Colonic mucosa (tissue), 4 donors: ENCODE measurements around the gene KNSTRN. TPM values are rescaled to one million over a fixed set of nuclear protein-coding genes. Genes with fewer than 3 reads are reported as not detected.

Experiments used
- DNase-seq: peaks from one replicate; pipeline ENCODE4 v3.0.0-alpha.2; 2020
- H3K27ac ChIP-seq: fragments of 200-600 bp; one replicate; pipeline ENCODE4 v1.8.0; 2021
- H3K27me3 ChIP-seq: fragments of 200-600 bp; one replicate; pipeline ENCODE4 v1.8.0; 2021
- H3K36me3 ChIP-seq: fragments of 200-600 bp; one replicate; pipeline ENCODE4 v1.8.0; 2021
- H3K4me1 ChIP-seq: fragments of 200-600 bp; one replicate; pipeline ENCODE4 v1.8.0; 2021; ENCODE audit warnings: mild to moderate bottlenecking
- H3K4me3 ChIP-seq: fragments of 200-600 bp; one replicate; pipeline ENCODE4 v1.8.0; 2021
- H3K9ac ChIP-seq, 2 donors: one replicate each; pipeline ENCODE4 v1.7.0; 2013; ENCODE audit warnings: control low read depth in 2 of 2, low read depth in 2 of 2, low read length in 2 of 2
- H3K9me3 ChIP-seq: fragments of 200-600 bp; one replicate; pipeline ENCODE4 v1.8.0; 2021
- CTCF ChIP-seq: fragments of 200-600 bp; IDR thresholded peaks from one replicate; pipeline ENCODE4 v1.8.0; 2022; ENCODE audit warnings: antibody characterized with exemption, mild to moderate bottlenecking
- intact Hi-C: fragments of 100-400 bp; cut with DNase I; formaldehyde crosslinking; loops from one replicate; pipeline ENCODE4 v1.14.1; 2022
- total RNA-seq, 2 donors: library from RNA; stranded (reverse); fragmentation: NEBNext Ultra II Directional in 1 of 2; extraction: Animal tissue kit (Norgen Biotek cat#: 25700) in 1 of 2; gene quantifications; one replicate each; pipeline ENCODE4 v1.2.1, GENCODE V29; 2021
- donor health status: healthy.
- donor health status: DM: no; HTN: no; CAD: no.
- donor health status: DM: no; HTN: no; CAD: no.

The KNSTRN gene
- total RNA-seq, 2 donors from 2014 or later, result 12.2 to 51.2 TPM

GRCh38 chr15:40367686-40368611 is 14.6 kb upstream of the KNSTRN start:
- peak; percentile 85 for DNase-seq
- peak overlapping the region; percentile 32 for H3K4me3 ChIP-seq
- H3K27ac ChIP-seq, result peak overlapping the region; percentile 44
- H3K36me3 ChIP-seq, result no peaks in the 10 kb centered on the region
- peaks cover 9% of the 10 kb centered on the region for H3K4me1 ChIP-seq
- H3K9ac ChIP-seq, result peak overlapping the region; percentile 55 to 62
- no peaks in the 10 kb centered on the region for H3K27me3 ChIP-seq
- no peaks in the 10 kb centered on the region for H3K9me3 ChIP-seq
- intact Hi-C loops, result loop anchor here (2.0 to 5.0 kb wide), 2 partner anchors 46 to 55 kb away; partner anchors contain the start of gene INAFM2
- TF ChIP-seq CTCF, result peak; percentile 79

- peaks cover 9% of the 10 kb centered on the region for H3K4me1 ChIP-seq
- no peaks in the 10 kb centered on the region for H3K27me3 ChIP-seq
- no peak for DNase-seq
- H3K4me3 ChIP-seq, result no peak overlapping the region
- H3K9ac ChIP-seq, result no peak overlapping the region
- H3K36me3 ChIP-seq, result no peaks in the 10 kb centered on the region
- no peaks in the 10 kb centered on the region for H3K9me3 ChIP-seq
- no peak overlapping the region for H3K27ac ChIP-seq
- intact Hi-C loops, result loop anchor here (2.0 to 5.0 kb wide), 2 partner anchors 47 to 54 kb away; partner anchors contain the start of gene INAFM2
- no peak for TF ChIP-seq CTCF
Measured at GRCh38 chr15:40368719-40369473, 13.6 kb upstream of the KNSTRN start.

- H3K9ac ChIP-seq, result no peak overlapping the region
- no peaks in the 10 kb centered on the region for H3K36me3 ChIP-seq
- DNase-seq, result no peak
- no peak for TF ChIP-seq CTCF
- H3K27ac ChIP-seq, result no peak overlapping the region
- intact Hi-C loops, result loop anchor here (2.0 to 5.0 kb wide), 2 partner anchors 47 to 53 kb away; partner anchors contain the start of gene INAFM2
- H3K9me3 ChIP-seq, result no peaks in the 10 kb centered on the region
- no peak overlapping the region for H3K4me3 ChIP-seq
- no peaks in the 10 kb centered on the region for H3K27me3 ChIP-seq
- peaks cover 9% of the 10 kb centered on the region for H3K4me1 ChIP-seq
Measured at GRCh38 chr15:40369474-40369869, 13.0 kb upstream of the KNSTRN start.

- Histone ChIP-seq H3K27me3 (no peaks in the 10 kb centered on the region), H3K4me1 (peaks cover 9% of the 10 kb centered on the region), H3K4me3 (no peak overlapping the region), H3K9me3 (no peaks in the 10 kb centered on the region), H3K27ac (no peak overlapping the region), H3K36me3 (no peaks in the 10 kb centered on the region), H3K9ac (no peak overlapping the region)
- no peak for DNase-seq
- intact Hi-C loops, result loop anchor here (2.0 to 5.0 kb wide), 2 partner anchors 48 to 53 kb away; partner anchors contain the start of gene INAFM2
- no peak for TF ChIP-seq CTCF
Measured at GRCh38 chr15:40369971-40370370, 12.6 kb upstream of the KNSTRN start.

GRCh38 chr15:40372981-40373380 is 9.5 kb upstream of the KNSTRN start:
- no peak overlapping the region for H3K9ac ChIP-seq
- no peak overlapping the region for H3K27ac ChIP-seq
- no peaks in the 10 kb centered on the region for H3K4me1 ChIP-seq
- no peaks in the 10 kb centered on the region for H3K27me3 ChIP-seq
- H3K36me3 ChIP-seq, result no peaks in the 10 kb centered on the region
- H3K4me3 ChIP-seq, result no peak overlapping the region
- intact Hi-C loops, result no loop called here
- DNase-seq, result no peak
- no peaks in the 10 kb centered on the region for H3K9me3 ChIP-seq
- TF ChIP-seq CTCF, result no peak
